ACC112 (cell line): ENCODE measurements around the gene KRTAP12-1.

ENCODE experiments used
- H2AFZ ChIP-seq: fragments of 200-600 bp; sonication (generic); one replicate; pipeline ENCODE4 v1.6.0; 2017; ENCODE audit warnings: antibody characterized with exemption, low read length; ENCODE audit not compliant: unreplicated experiment
- H3K27ac ChIP-seq: fragments of 200-600 bp; sonication (generic); 2 replicates; pipeline ENCODE4 v1.5.1; 2014; ENCODE audit warnings: low read depth, mild to moderate bottlenecking, antibody characterized with exemption, low read length, moderate library complexity
- H3K27me3 ChIP-seq: fragments of 200-600 bp; sonication (generic); 2 replicates; pipeline ENCODE4 v1.6.1; 2014; ENCODE audit warnings: mild to moderate bottlenecking, antibody characterized with exemption, low read length, moderate library complexity, mixed read lengths; ENCODE audit not compliant: insufficient read depth
- H3K36me3 ChIP-seq: fragments of 200-600 bp; sonication (generic); 2 replicates; pipeline ENCODE4 v1.6.1; 2016; ENCODE audit warnings: mild to moderate bottlenecking, antibody characterized with exemption, low read length, moderate library complexity, mixed read lengths; ENCODE audit not compliant: insufficient read depth
- H3K4me1 ChIP-seq: fragments of 200-600 bp; sonication (generic); one replicate; pipeline ENCODE4 v1.6.1; 2016; ENCODE audit warnings: low read length, mixed read lengths; ENCODE audit not compliant: insufficient read depth, unreplicated experiment, control insufficient read depth
- H3K4me3 ChIP-seq: fragments of 200-600 bp; sonication (generic); 2 replicates; pipeline ENCODE4 v1.5.1; 2014; ENCODE audit warnings: mild to moderate bottlenecking, low read depth, low read length
- H3K79me2 ChIP-seq: fragments of 200-600 bp; sonication (generic); one replicate; pipeline ENCODE4 v1.6.0; 2016; ENCODE audit warnings: low read length; ENCODE audit not compliant: control insufficient read depth, unreplicated experiment, insufficient read depth

Gene KRTAP12-1, protein sequence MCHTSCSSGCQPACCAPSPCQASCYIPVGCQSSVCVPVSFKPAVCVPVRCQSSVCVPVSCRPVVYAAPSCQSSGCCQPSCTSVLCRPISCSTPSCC

DNA sequence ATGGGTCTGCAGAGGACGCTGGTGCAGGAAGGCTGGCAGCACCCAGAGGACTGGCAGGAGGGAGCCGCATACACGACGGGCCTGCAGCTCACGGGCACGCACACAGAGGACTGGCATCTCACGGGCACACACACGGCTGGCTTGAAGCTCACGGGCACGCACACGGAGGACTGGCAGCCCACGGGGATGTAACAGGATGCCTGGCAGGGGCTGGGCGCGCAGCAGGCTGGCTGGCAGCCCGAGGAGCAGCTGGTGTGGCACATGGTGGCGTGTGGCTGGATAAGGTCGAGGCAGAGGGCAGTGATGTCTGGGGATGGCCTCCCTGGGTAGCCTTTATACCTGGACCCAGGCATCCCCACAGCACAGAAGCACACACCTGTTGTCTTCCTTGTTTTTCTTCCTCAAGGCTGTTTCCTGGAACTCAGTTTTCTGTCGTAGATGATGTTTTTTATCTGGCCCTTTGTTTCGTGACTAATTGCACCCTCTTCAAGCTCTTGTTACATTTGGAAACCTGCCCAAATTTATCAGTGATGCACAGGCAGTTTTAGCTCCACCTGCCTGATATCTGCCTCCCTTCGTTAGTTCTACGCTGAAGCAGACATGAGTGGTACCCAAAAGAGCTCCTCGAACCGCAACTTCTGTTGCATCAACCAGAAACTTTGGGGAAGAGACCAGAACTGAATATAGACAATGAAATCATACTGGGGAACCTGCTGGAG lies at the start of gene KRTAP12-1:
KRTAP12-1 (minus strand) TSS at position 303 of the 719 bp plus-strand sequence; CDS start at position 263, 40 bp downstream.
- H3K27me3 ChIP-seq, result peaks cover 72% of the 10 kb centered on the region
- no peak within 1 kb of the TSS for H3K4me3 ChIP-seq
- no peaks in the 10 kb centered on the region for H3K79me2 ChIP-seq
- H2AFZ ChIP-seq, result no peak within 1 kb of the TSS
- H3K27ac ChIP-seq, result no peak within 1 kb of the TSS
- no peaks in the 10 kb centered on the region for H3K36me3 ChIP-seq
- no peaks in the 10 kb centered on the region for H3K4me1 ChIP-seq

DNA sequence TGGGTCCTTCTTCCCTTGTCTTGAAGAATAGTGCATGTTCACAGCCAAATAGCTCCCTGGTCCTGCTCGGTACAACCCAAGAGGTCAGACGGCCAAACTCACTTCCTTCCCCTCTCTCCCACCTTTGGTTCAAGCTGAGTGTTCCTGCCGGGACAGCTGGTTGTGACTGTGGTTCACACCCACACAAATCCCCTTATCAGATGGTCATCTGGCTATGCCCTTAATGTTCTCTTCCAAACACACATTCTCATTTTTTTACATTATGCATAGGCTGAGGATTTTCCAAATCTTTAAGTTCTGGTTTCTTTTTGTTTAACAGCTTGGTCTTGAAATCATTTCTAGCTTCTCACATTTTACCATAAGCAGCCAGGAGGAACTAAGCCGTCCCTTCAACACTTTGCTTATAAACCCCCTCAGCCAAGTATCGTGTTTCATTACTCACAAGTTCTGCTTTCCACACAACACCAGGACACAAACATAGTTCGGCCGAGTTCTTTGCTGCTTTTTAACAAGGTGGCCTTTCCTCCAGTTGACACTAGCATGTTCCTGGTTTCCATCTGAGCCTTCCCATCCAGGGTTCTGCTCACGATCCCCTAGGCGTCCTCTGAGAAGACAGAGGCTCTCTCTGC lies 49.1 kb upstream of the KRTAP12-1 start:
- H3K79me2 ChIP-seq, result no peaks in the 10 kb centered on the region
- H2AFZ ChIP-seq, result no peak overlapping the region
- H3K27me3 ChIP-seq, result peaks cover 51% of the 10 kb centered on the region

GRCh38 chr21:44730028-44730395 lies 48.0 kb upstream of the KRTAP12-1 start:
- H2AFZ ChIP-seq, result no peak overlapping the region
- H3K27me3 ChIP-seq, result peaks cover 59% of the 10 kb centered on the region
- H3K27ac ChIP-seq, result no peak overlapping the region
- H3K36me3 ChIP-seq, result no peaks in the 10 kb centered on the region
- no peak overlapping the region for H3K4me3 ChIP-seq
- no peaks in the 10 kb centered on the region for H3K79me2 ChIP-seq
- H3K4me1 ChIP-seq, result no peaks in the 10 kb centered on the region

More for the DNA sequence above, 49.1 kb upstream of the KRTAP12-1 start:
- Histone ChIP-seq H3K4me3 (no peak overlapping the region), H3K27ac (no peak overlapping the region), H3K36me3 (no peaks in the 10 kb centered on the region), H3K4me1 (no peaks in the 10 kb centered on the region)

DNA sequence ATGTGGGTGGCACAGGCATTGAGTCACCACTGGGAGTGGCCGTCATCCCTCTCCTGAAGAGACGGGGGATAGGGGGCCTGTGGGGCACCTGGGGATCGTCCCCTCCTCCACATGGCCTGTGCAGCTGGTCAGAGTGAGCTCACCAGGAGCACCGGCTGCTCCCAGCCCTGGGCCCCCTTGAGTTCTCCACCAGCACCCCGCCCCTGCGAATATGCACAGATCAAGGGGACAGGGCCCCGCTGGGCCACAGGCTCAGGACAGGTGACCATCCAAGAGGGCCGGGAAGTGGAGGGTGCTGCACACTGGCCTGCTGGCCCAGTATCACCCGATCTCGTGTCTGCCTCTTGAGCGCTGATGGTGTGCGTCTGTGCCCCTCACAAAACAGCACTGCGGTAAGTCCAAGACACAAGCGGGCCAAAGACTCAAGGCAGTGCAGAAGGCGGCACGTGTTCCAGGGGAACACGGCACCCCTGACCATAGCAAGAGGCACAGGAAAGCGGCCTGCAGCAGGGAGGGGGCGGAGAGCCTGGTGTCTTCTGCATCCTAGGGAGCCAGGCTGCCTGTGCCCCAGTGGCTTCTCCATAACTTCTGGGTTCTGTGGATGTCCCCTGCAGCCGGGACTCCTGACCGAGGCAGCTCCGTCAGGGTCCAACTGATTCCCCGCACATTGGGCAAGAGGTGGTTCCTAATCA lies 47.5 kb upstream of the KRTAP12-1 start:
- no peaks in the 10 kb centered on the region for H3K4me1 ChIP-seq
- H3K27ac ChIP-seq, result no peak overlapping the region
- H3K36me3 ChIP-seq, result no peaks in the 10 kb centered on the region
- H2AFZ ChIP-seq, result no peak overlapping the region
- no peak overlapping the region for H3K4me3 ChIP-seq
- no peaks in the 10 kb centered on the region for H3K79me2 ChIP-seq
- peaks cover 63% of the 10 kb centered on the region for H3K27me3 ChIP-seq

- Histone ChIP-seq H2AFZ (no peak overlapping the region), H3K27ac (no peak overlapping the region), H3K4me3 (no peak overlapping the region), H3K36me3 (no peaks in the 10 kb centered on the region), H3K79me2 (no peaks in the 10 kb centered on the region), H3K4me1 (no peaks in the 10 kb centered on the region), H3K27me3 (peaks cover 71% of the 10 kb centered on the region)
Observed at GRCh38 chr21:44728716-44729115, 46.8 kb upstream of the KRTAP12-1 start.

DNA sequence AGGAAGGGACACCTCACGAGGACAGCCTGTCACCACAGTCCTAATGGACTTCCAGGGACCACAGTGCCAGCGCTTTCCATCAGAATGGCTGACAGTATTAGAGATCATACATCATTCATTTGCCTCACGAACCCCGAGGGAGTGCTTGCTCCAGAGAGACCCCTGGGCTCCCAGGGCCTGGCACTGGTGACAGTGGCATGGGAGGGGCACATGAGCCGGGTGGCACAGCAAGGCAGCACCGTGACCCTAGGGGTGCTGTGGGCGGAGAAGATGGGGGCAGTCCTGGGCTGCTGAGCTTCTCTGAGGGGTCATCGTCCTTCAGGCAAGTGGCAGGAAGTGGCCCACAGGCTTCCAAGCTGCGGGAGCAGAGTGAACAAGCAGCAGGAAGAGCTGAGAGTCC lies 45.8 kb upstream of the KRTAP12-1 start:
- H3K79me2 ChIP-seq, result no peaks in the 10 kb centered on the region
- H3K36me3 ChIP-seq, result no peaks in the 10 kb centered on the region
- H2AFZ ChIP-seq, result no peak overlapping the region
- H3K27ac ChIP-seq, result no peak overlapping the region
- no peaks in the 10 kb centered on the region for H3K4me1 ChIP-seq
- no peak overlapping the region for H3K4me3 ChIP-seq
- H3K27me3 ChIP-seq, result peaks cover 80% of the 10 kb centered on the region

DNA sequence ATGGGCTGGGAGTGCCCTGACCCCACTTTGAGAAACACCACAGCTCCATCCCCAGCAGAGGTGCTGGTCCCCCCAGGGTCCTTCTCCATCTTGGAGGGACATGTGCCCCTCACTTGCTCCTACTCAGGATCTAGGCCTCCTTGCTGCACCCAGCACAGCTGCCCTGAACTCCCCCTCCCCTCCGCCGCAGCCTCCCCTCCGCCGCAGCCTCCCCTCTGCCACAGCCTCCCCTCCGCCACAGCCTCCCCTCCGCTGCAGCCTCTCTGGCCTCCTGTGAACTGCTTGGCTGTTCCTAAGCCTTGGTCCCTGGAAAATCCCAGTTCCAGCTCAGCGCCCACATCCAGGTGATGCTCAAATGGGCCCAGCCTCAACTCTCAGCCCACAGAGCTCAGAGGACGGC lies 45.4 kb upstream of the KRTAP12-1 start:
- Histone ChIP-seq H3K36me3 (no peaks in the 10 kb centered on the region), H3K4me3 (no peak overlapping the region), H3K27me3 (peaks cover 80% of the 10 kb centered on the region), H3K4me1 (no peaks in the 10 kb centered on the region), H2AFZ (no peak overlapping the region), H3K27ac (no peak overlapping the region), H3K79me2 (no peaks in the 10 kb centered on the region)

DNA sequence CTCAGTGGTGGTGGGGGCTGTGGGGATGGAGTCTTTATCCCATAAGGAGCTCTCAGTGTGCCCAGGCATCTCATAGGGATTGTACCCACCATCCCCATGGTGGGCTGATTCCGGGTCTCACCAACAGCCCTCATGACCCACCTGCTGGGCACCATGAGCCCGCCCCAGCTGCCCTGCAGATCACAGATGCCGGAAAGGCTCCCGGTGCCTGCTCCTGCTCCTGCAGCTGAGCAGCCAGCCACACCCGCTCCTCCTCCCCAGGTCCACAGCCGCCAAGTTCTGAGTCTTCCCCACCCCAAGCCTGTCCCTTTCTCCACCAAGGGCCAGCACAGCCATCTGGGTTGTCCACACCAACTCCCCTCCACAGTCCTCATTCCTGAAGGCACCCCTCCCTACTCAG lies 44.9 kb upstream of the KRTAP12-1 start:
- peaks cover 75% of the 10 kb centered on the region for H3K27me3 ChIP-seq
- H3K27ac ChIP-seq, result no peak overlapping the region
- no peak overlapping the region for H2AFZ ChIP-seq
- H3K79me2 ChIP-seq, result no peaks in the 10 kb centered on the region
- H3K36me3 ChIP-seq, result no peaks in the 10 kb centered on the region
- H3K4me1 ChIP-seq, result no peaks in the 10 kb centered on the region
- H3K4me3 ChIP-seq, result no peak overlapping the region

GRCh38 chr21:44724926-44725325 lies 43.0 kb upstream of the KRTAP12-1 start:
- Histone ChIP-seq H3K4me3 (no peak overlapping the region), H3K27me3 (peaks cover 70% of the 10 kb centered on the region), H3K79me2 (no peaks in the 10 kb centered on the region), H3K36me3 (no peaks in the 10 kb centered on the region), H3K27ac (no peak overlapping the region), H3K4me1 (no peaks in the 10 kb centered on the region), H2AFZ (no peak overlapping the region)

DNA sequence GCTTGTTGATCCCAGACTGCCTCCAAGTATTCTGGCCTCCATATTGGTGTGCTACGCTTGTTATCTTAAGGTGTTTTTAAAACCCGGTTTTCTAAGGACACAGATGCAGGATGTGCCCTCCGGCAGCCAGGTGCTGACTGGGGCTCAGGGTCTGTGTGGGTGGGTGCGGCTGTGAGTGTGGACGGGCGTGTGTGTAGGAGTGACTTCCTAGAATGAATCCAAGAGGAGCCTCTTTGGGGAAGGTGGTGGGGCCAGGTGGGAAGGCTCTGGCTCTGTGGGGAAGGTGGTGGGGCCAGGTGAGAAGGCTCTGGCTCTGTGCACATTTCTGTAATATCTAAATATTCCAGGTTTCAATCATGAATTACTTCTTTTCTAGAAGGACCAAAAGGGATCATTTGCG lies 42.2 kb upstream of the KRTAP12-1 start:
- no peak overlapping the region for H2AFZ ChIP-seq
- no peak overlapping the region for H3K27ac ChIP-seq
- no peaks in the 10 kb centered on the region for H3K79me2 ChIP-seq
- H3K4me1 ChIP-seq, result no peaks in the 10 kb centered on the region
- H3K4me3 ChIP-seq, result no peak overlapping the region
- peaks cover 74% of the 10 kb centered on the region for H3K27me3 ChIP-seq
- H3K36me3 ChIP-seq, result no peaks in the 10 kb centered on the region
